Activated CD8-positive, alpha-beta memory T cell treated with anti-CD3 and anti-CD28 coated beads for 24 hours (primary cell): ENCODE measurements around the gene ATP6V0A1.
"Not testable (repeated sequence)": the region's sequence is repeated elsewhere in the genome, so short reads cannot be mapped to it uniquely, and the experiment has no call there.

Experiments
- DNase-seq: peaks from one replicate; pipeline ENCODE4 v3.0.0-alpha.2; 2020

Gene ATP6V0A1

GRCh38 chr17:42477824-42478223, 19.1 kb downstream of the ATP6V0A1 start:
- not testable (repeated sequence) for DNase-seq

GRCh38 chr17:42484304-42484703, 25.6 kb downstream of the ATP6V0A1 start:
- DNase-seq = peak; percentile 79

GRCh38 chr17:42485680-42486079, 27.0 kb downstream of the ATP6V0A1 start:
- DNase-seq = no peak

GRCh38 chr17:42488032-42488431, 29.4 kb downstream of the ATP6V0A1 start:
- no peak for DNase-seq

- DNase-seq = no peak
These were observed 34.6 kb downstream of the ATP6V0A1 start for GRCh38 chr17:42493319-42493718.

GRCh38 chr17:42494673-42495072, 36.0 kb downstream of the ATP6V0A1 start:
- no peak for DNase-seq

GRCh38 chr17:42498828-42499227, 40.1 kb downstream of the ATP6V0A1 start:
- no peak for DNase-seq

GRCh38 chr17:42502091-42502490, 43.4 kb downstream of the ATP6V0A1 start:
- no peak for DNase-seq

- DNase-seq = no peak
These were observed 44.2 kb downstream of the ATP6V0A1 start for GRCh38 chr17:42502926-42503325.

GRCh38 chr17:42507671-42508070, 49.0 kb downstream of the ATP6V0A1 start:
- no peak for DNase-seq

GRCh38 chr17:42508426-42509165, 49.9 kb downstream of the ATP6V0A1 start:
- DNase-seq = no peak

- DNase-seq = no peak
These were observed 50.7 kb downstream of the ATP6V0A1 start for GRCh38 chr17:42509409-42509808.

GRCh38 chr17:42509841-42510240, 51.2 kb downstream of the ATP6V0A1 start:
- no peak for DNase-seq

- DNase-seq = no peak
These were observed 53.6 kb downstream of the ATP6V0A1 start for GRCh38 chr17:42512246-42512645.

GRCh38 chr17:42512733-42513251, 54.1 kb downstream of the ATP6V0A1 start:
- DNase-seq = no peak

GRCh38 chr17:42513686-42514085, 55.0 kb downstream of the ATP6V0A1 start:
- DNase-seq = no peak

GRCh38 chr17:42514279-42514678, 55.6 kb downstream of the ATP6V0A1 start:
- no peak for DNase-seq

GRCh38 chr17:42514867-42515266, 56.2 kb downstream of the ATP6V0A1 start:
- DNase-seq = no peak

GRCh38 chr17:42517516-42517915, 58.8 kb downstream of the ATP6V0A1 start:
- peak; percentile 94 for DNase-seq

- no peak for DNase-seq
These were observed 59.5 kb downstream of the ATP6V0A1 start for GRCh38 chr17:42518046-42518754.

GRCh38 chr17:42518755-42519545, 60.3 kb downstream of the ATP6V0A1 start:
- DNase-seq = no peak

- DNase-seq = no peak
These were observed 61.1 kb downstream of the ATP6V0A1 start for GRCh38 chr17:42519546-42520491.
